ENCODE results near the gene FHIT.

GRCh38 chr3:60220768-60221167, 1030.5 kb downstream of the FHIT start:
- TF ChIP-seq POLR2A (IDR thresholded peaks at IDR 0.05) (no peak), CTCF (IDR thresholded peaks at IDR 0.05) (no peak)
